Activated naive CD4-positive, alpha-beta T cell treated with anti-CD3 and anti-CD28 coated beads, Interleukin-2, amount 10 ng/mL, durations not matched to agents 7 days and 5 days (primary cell): ENCODE measurements around the gene PDE9A.

Experiments used
- CTCF ChIA-PET: fragments of 350-600 bp; sonication (Branson Sonifier 250); formaldehyde crosslinking; loops from one replicate; lab custom pipeline; 2021; ENCODE audit warnings: antibody characterized with exemption; lab: Charles Lee
- DNase-seq: peaks from one replicate; pipeline ENCODE4 v3.0.0-alpha.2; 2020
- H3K27ac Mint-ChIP-seq: one replicate; pipeline ENCODE4 v1.8.0; 2021; ENCODE audit warnings: mild to moderate bottlenecking, moderate library complexity, mixed read lengths
- H3K27me3 Mint-ChIP-seq: one replicate; pipeline ENCODE4 v1.8.0; 2021; ENCODE audit warnings: mild to moderate bottlenecking, mixed read lengths
- H3K36me3 Mint-ChIP-seq: one replicate; pipeline ENCODE4 v1.8.0; 2021; ENCODE audit warnings: mixed read lengths
- H3K4me1 Mint-ChIP-seq: one replicate; pipeline ENCODE4 v1.8.0; 2021; ENCODE audit warnings: mixed read lengths
- H3K4me3 Mint-ChIP-seq: one replicate; pipeline ENCODE4 v1.8.0; 2021; ENCODE audit warnings: mild to moderate bottlenecking, moderate library complexity, mixed read lengths
- H3K9me3 Mint-ChIP-seq: one replicate; pipeline ENCODE4 v1.8.0; 2021; ENCODE audit warnings: mixed read lengths

The PDE9A gene

GRCh38 chr21:42630626-42631025 lies 22.8 kb upstream of the PDE9A start:
- CTCF ChIA-PET = no interaction called here
- no peaks in the 10 kb centered on the region for H3K4me1 Mint-ChIP-seq
- H3K9me3 Mint-ChIP-seq = no peaks in the 10 kb centered on the region

GRCh38 chr21:42631142-42631541 lies 22.3 kb upstream of the PDE9A start:
- DNase-seq = no peak
- H3K36me3 Mint-ChIP-seq = no peaks in the 10 kb centered on the region
- no peaks in the 10 kb centered on the region for H3K27me3 Mint-ChIP-seq
- no peak overlapping the region for H3K4me3 Mint-ChIP-seq
- H3K4me1 Mint-ChIP-seq = no peaks in the 10 kb centered on the region
- CTCF ChIA-PET = no interaction called here
- H3K9me3 Mint-ChIP-seq = no peaks in the 10 kb centered on the region
- H3K27ac Mint-ChIP-seq = no peak overlapping the region

More at GRCh38 chr21:42630626-42631025, 22.8 kb upstream of the PDE9A start:
- H3K4me3 Mint-ChIP-seq = no peak overlapping the region
- H3K36me3 Mint-ChIP-seq = no peaks in the 10 kb centered on the region
- H3K27ac Mint-ChIP-seq = no peak overlapping the region
- DNase-seq = no peak
- no peaks in the 10 kb centered on the region for H3K27me3 Mint-ChIP-seq

- Mint-ChIP-seq H3K36me3 (no peaks in the 10 kb centered on the region), H3K27ac (no peak overlapping the region), H3K4me3 (no peak overlapping the region), H3K9me3 (no peaks in the 10 kb centered on the region), H3K27me3 (no peaks in the 10 kb centered on the region), H3K4me1 (no peaks in the 10 kb centered on the region)
- CTCF ChIA-PET = interaction anchor here (1.1 kb wide), 1 partner anchor 9 kb away, joined by 3 read pairs; no protein-coding TSS in a partner anchor
- no peak for DNase-seq
Measured at GRCh38 chr21:42632336-42632751, 21.1 kb upstream of the PDE9A start.

GRCh38 chr21:42632771-42633690 lies 20.4 kb upstream of the PDE9A start:
- peak; percentile 13 for DNase-seq
- no peak overlapping the region for H3K27ac Mint-ChIP-seq
- no peaks in the 10 kb centered on the region for H3K36me3 Mint-ChIP-seq
- CTCF ChIA-PET = no interaction called here
- no peaks in the 10 kb centered on the region for H3K4me1 Mint-ChIP-seq
- H3K9me3 Mint-ChIP-seq = no peaks in the 10 kb centered on the region
- no peak overlapping the region for H3K4me3 Mint-ChIP-seq
- no peaks in the 10 kb centered on the region for H3K27me3 Mint-ChIP-seq

DNA sequence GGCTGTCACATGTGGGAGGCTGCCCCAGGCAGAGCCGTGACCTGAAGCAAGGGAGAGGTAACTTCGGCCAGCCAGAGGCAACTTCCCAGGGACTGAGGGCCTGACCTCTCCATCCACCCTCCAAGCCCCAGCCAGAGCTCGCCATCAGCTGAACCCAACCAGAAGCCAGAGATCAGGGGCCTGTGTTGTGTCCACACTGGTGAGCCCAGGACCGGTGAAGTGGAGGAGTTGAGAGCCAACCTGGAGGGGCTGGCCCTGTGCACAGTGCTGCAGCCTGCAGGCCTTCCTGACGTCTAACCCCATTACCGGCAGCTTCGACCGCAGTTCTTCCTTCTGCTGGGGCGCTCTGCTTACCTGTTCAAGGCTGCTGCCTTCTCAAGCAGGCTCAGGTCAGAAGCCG lies 19.6 kb upstream of the PDE9A start:
- H3K27me3 Mint-ChIP-seq = no peaks in the 10 kb centered on the region
- no peaks in the 10 kb centered on the region for H3K36me3 Mint-ChIP-seq
- no peaks in the 10 kb centered on the region for H3K4me1 Mint-ChIP-seq
- peak; percentile 9 for DNase-seq
- CTCF ChIA-PET = no interaction called here
- no peak overlapping the region for H3K27ac Mint-ChIP-seq
- H3K9me3 Mint-ChIP-seq = no peaks in the 10 kb centered on the region
- no peak overlapping the region for H3K4me3 Mint-ChIP-seq

DNA sequence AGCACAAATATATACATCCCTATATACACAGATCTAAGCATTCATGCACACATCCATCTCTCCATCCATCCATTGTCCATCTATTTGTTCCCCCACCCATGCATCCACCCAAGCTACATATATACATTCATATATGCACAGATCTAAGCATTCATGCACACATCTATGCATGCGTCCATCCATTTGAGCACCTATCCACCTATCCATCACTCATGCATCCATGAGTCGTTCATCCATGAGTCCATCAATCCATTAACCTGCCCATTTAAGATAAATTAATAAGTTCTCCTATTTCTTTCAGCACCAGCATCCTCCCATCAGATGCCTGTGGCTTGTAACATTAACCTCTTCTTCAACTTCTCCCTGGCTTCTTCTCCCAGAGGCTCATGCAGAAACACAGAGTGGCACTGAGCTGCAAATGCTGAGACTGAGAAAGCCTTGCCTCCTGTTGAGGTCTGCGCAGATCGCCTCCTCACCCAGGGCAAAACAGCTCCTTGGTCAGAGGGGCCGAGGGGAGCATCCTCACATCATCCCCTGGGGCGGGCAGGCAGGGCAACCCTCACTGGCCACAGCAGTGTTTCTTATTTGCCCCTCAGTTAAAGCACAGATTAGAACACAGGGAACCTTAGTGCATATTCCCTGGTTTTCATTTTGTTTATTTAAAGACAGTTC lies 17.4 kb upstream of the PDE9A start:
- no peaks in the 10 kb centered on the region for H3K36me3 Mint-ChIP-seq
- peaks cover 7% of the 10 kb centered on the region for H3K27me3 Mint-ChIP-seq
- H3K9me3 Mint-ChIP-seq = no peaks in the 10 kb centered on the region
- no peaks in the 10 kb centered on the region for H3K4me1 Mint-ChIP-seq
- H3K27ac Mint-ChIP-seq = no peak overlapping the region
- no peak overlapping the region for H3K4me3 Mint-ChIP-seq
- no peak for DNase-seq
- CTCF ChIA-PET = no interaction called here

DNA sequence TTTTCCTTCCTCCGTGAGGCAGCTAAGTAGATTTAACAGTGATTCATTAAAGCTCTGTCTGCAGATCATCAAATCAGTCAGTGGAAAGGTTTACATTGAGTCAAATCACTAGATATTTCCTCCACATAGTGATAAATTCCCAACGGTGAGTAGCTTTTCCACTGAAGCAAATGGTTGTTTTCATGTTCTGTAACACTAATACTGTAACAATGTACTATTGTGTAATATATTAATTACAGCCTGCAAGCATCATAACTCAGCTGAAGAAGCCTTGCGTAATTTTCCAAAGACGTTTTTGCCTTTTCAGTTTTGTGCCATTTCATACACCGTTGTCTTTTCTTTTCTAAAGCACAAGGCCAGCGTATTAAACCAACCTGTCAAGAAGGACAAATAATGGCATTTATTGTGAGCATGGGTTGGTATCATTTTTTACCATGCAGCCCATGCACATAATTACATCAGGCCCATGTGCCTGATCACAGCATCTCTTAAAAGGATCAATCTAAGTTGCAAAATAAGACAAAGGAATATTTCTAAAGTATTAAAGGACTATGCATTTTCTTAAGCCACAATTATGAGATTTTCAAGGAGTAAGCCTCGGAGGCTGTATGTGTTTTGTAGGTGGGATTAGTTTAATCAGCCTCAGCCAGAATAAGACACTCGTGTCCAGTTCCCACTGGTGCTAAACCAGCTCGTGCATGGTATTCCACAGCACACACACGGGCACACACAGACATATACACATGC lies 16.7 kb upstream of the PDE9A start:
- no peak for DNase-seq
- Mint-ChIP-seq H3K4me1 (no peaks in the 10 kb centered on the region), H3K36me3 (no peaks in the 10 kb centered on the region), H3K4me3 (no peak overlapping the region), H3K27ac (no peak overlapping the region), H3K9me3 (no peaks in the 10 kb centered on the region), H3K27me3 (peaks cover 14% of the 10 kb centered on the region)
- CTCF ChIA-PET = no interaction called here

GRCh38 chr21:42637267-42638041 lies 16.0 kb upstream of the PDE9A start:
- no peak overlapping the region for H3K27ac Mint-ChIP-seq
- H3K4me3 Mint-ChIP-seq = no peak overlapping the region
- H3K4me1 Mint-ChIP-seq = no peaks in the 10 kb centered on the region
- H3K9me3 Mint-ChIP-seq = no peaks in the 10 kb centered on the region
- H3K36me3 Mint-ChIP-seq = no peaks in the 10 kb centered on the region
- no peak for DNase-seq
- CTCF ChIA-PET = no interaction called here
- H3K27me3 Mint-ChIP-seq = peaks cover 20% of the 10 kb centered on the region

GRCh38 chr21:42638266-42638863 lies 15.1 kb upstream of the PDE9A start:
- no peaks in the 10 kb centered on the region for H3K9me3 Mint-ChIP-seq
- no peaks in the 10 kb centered on the region for H3K4me1 Mint-ChIP-seq
- H3K27ac Mint-ChIP-seq = no peak overlapping the region
- H3K27me3 Mint-ChIP-seq = peaks cover 26% of the 10 kb centered on the region
- H3K36me3 Mint-ChIP-seq = no peaks in the 10 kb centered on the region
- CTCF ChIA-PET = no interaction called here
- no peak overlapping the region for H3K4me3 Mint-ChIP-seq
- no peak for DNase-seq

- H3K27me3 Mint-ChIP-seq = peaks cover 26% of the 10 kb centered on the region
- no peaks in the 10 kb centered on the region for H3K36me3 Mint-ChIP-seq
- no peak for DNase-seq
- H3K4me3 Mint-ChIP-seq = no peak overlapping the region
- CTCF ChIA-PET = no interaction called here
- no peaks in the 10 kb centered on the region for H3K9me3 Mint-ChIP-seq
- no peak overlapping the region for H3K27ac Mint-ChIP-seq
- no peaks in the 10 kb centered on the region for H3K4me1 Mint-ChIP-seq
Measured at GRCh38 chr21:42639646-42640152, 13.7 kb upstream of the PDE9A start.

DNA sequence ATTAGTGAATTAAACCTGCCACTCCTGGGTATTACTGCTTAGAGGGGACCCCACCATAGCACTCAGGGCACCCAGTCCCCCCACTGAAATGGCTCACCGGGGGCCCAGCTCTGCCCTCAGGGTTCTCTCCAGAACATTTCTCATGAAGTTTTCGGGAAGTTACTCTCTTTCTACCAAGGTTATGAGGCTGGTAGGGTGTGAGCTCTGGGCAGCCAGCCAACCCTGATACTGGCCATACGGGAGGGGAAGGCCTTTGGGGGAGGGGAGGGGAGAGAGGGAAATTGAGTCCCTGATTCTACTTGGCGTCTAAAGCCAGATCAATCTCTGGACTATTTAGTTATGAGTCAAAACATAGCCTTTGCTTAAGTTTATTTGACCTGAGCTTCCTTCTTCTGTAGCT lies 12.9 kb upstream of the PDE9A start:
- H3K27me3 Mint-ChIP-seq = peaks cover 26% of the 10 kb centered on the region
- H3K9me3 Mint-ChIP-seq = no peaks in the 10 kb centered on the region
- no peak overlapping the region for H3K4me3 Mint-ChIP-seq
- no peak overlapping the region for H3K27ac Mint-ChIP-seq
- CTCF ChIA-PET = no interaction called here
- DNase-seq = no peak
- no peaks in the 10 kb centered on the region for H3K36me3 Mint-ChIP-seq
- no peaks in the 10 kb centered on the region for H3K4me1 Mint-ChIP-seq

GRCh38 chr21:42641311-42642218 lies 11.9 kb upstream of the PDE9A start:
- Mint-ChIP-seq H3K27ac (no peak overlapping the region), H3K4me1 (no peaks in the 10 kb centered on the region), H3K36me3 (no peaks in the 10 kb centered on the region), H3K9me3 (no peaks in the 10 kb centered on the region), H3K27me3 (peaks cover 26% of the 10 kb centered on the region), H3K4me3 (no peak overlapping the region)
- CTCF ChIA-PET = no interaction called here
- no peak for DNase-seq
